Suprapubic skin (tissue), 4 donors: Measurements from ENCODE around the gene GPD2.

Experiments used
- EP300 ChIP-seq: sonication (generic); formaldehyde crosslinking; IDR thresholded peaks from one replicate; pipeline ENCODE4 v1.6.1; 2017; ENCODE audit warnings: antibody characterized with exemption
- POLR2AphosphoS5 ChIP-seq, 3 donors: sonication (generic); formaldehyde crosslinking; IDR thresholded peaks; one replicate each; pipeline ENCODE4 v1.6.1; 2017; ENCODE audit warnings: antibody characterized with exemption in 3 of 3
- TF ChIP-seq, protein P1 (sequence below), 2 donors: fragments of 200-600 bp in 1 of 2; fragments of 450-650 bp in 1 of 2; sonication (generic) in 1 of 2; IDR thresholded peaks; one replicate each; pipeline ENCODE4 v1.5.1; 2016 to 2019; ENCODE audit warnings: antibody characterized with exemption in 2 of 2, mild to moderate bottlenecking in 1 of 2, moderate library complexity in 1 of 2

DNA sequence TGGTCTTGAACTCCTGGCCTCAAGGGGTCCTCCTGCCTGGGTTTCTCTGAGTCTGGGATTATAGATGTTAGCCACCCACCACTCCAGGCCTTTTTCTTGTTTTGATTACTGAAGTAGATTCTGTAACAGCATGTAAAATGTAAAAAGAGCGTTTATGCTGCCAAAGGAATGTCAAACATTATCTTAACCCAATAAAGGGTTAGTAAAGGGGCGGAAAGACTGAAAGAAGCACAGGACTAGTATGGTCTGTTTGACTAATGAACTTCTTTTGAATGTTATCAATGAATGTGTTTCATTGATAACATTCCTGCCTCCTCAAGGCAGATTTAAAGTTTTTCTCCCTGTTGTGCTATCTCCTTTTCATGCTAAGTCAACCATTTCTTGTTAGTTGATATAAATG lies 29.4 kb downstream of the GPD2 start:
- TF ChIP-seq, protein P1, sequence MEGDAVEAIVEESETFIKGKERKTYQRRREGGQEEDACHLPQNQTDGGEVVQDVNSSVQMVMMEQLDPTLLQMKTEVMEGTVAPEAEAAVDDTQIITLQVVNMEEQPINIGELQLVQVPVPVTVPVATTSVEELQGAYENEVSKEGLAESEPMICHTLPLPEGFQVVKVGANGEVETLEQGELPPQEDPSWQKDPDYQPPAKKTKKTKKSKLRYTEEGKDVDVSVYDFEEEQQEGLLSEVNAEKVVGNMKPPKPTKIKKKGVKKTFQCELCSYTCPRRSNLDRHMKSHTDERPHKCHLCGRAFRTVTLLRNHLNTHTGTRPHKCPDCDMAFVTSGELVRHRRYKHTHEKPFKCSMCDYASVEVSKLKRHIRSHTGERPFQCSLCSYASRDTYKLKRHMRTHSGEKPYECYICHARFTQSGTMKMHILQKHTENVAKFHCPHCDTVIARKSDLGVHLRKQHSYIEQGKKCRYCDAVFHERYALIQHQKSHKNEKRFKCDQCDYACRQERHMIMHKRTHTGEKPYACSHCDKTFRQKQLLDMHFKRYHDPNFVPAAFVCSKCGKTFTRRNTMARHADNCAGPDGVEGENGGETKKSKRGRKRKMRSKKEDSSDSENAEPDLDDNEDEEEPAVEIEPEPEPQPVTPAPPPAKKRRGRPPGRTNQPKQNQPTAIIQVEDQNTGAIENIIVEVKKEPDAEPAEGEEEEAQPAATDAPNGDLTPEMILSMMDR (IDR thresholded peaks at IDR 0.05), result no peak
- TF ChIP-seq EP300, result no peak
- no peak for TF ChIP-seq POLR2AphosphoS5 (IDR thresholded peaks at IDR 0.05)
